Nephron progenitor cell (in vitro differentiated cells): Measurements from ENCODE around the gene BCL3.

Experiments used
- DNase-seq: peaks from one replicate; pipeline ENCODE4 v3.0.0; 2021
- H3K27ac Mint-ChIP-seq: 2 replicates; pipeline ENCODE4 v1.8.0; 2021; ENCODE audit warnings: mild to moderate bottlenecking, moderate library complexity, mixed read lengths
- H3K27me3 Mint-ChIP-seq: 2 replicates; pipeline ENCODE4 v1.8.0; 2021; ENCODE audit warnings: mild to moderate bottlenecking, low read depth, mixed read lengths; ENCODE audit not compliant: poor library complexity
- H3K36me3 Mint-ChIP-seq: 2 replicates; pipeline ENCODE4 v1.8.0; 2021; ENCODE audit warnings: low read depth, mixed read lengths
- H3K4me1 Mint-ChIP-seq: 2 replicates; pipeline ENCODE4 v1.8.0; 2021; ENCODE audit warnings: mixed read lengths
- H3K4me3 Mint-ChIP-seq: 2 replicates; pipeline ENCODE4 v1.8.0; 2021; ENCODE audit warnings: mild to moderate bottlenecking, moderate library complexity, mixed read lengths
- H3K9me3 Mint-ChIP-seq: 2 replicates; pipeline ENCODE4 v1.8.0; 2021; ENCODE audit warnings: mild to moderate bottlenecking, moderate library complexity, mixed read lengths
- TF ChIP-seq, protein P1 (sequence below): fragments of 200-600 bp; sonication (generic); IDR thresholded peaks from 2 replicates; pipeline ENCODE4 v1.5.0; 2021; ENCODE audit warnings: antibody characterized with exemption

The BCL3 gene

DNA sequence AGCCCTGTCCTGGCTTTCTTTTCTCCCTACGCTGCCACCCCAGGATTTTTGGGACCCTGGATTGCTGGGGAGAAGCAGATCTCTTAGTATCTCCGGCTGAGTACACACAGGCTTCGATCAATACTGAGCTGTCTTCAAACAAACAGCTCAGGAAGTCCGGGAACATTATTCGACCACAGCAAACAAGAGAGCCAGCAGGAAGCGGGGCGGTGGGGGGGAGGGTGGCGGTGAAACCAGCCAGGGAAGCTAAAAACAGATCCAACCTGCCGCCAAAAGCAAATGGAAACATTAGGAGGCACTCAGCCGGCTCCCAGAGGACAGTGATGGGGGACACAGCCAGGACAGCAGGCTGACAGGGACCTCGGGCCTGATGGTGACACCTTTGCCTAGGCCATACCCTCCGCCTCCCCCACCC is 48.2 kb downstream of the BCL3 start:
- Mint-ChIP-seq H3K9me3 (no peaks in the 10 kb centered on the region), H3K27me3 (peaks cover 11% of the 10 kb centered on the region), H3K4me1 (peaks cover 47% of the 10 kb centered on the region), H3K4me3 (peak overlapping the region; percentile 35), H3K27ac (peak overlapping the region; percentile 72), H3K36me3 (no peaks in the 10 kb centered on the region)
- no peak for DNase-seq
- TF ChIP-seq, protein P1, sequence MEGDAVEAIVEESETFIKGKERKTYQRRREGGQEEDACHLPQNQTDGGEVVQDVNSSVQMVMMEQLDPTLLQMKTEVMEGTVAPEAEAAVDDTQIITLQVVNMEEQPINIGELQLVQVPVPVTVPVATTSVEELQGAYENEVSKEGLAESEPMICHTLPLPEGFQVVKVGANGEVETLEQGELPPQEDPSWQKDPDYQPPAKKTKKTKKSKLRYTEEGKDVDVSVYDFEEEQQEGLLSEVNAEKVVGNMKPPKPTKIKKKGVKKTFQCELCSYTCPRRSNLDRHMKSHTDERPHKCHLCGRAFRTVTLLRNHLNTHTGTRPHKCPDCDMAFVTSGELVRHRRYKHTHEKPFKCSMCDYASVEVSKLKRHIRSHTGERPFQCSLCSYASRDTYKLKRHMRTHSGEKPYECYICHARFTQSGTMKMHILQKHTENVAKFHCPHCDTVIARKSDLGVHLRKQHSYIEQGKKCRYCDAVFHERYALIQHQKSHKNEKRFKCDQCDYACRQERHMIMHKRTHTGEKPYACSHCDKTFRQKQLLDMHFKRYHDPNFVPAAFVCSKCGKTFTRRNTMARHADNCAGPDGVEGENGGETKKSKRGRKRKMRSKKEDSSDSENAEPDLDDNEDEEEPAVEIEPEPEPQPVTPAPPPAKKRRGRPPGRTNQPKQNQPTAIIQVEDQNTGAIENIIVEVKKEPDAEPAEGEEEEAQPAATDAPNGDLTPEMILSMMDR, result no peak

DNA sequence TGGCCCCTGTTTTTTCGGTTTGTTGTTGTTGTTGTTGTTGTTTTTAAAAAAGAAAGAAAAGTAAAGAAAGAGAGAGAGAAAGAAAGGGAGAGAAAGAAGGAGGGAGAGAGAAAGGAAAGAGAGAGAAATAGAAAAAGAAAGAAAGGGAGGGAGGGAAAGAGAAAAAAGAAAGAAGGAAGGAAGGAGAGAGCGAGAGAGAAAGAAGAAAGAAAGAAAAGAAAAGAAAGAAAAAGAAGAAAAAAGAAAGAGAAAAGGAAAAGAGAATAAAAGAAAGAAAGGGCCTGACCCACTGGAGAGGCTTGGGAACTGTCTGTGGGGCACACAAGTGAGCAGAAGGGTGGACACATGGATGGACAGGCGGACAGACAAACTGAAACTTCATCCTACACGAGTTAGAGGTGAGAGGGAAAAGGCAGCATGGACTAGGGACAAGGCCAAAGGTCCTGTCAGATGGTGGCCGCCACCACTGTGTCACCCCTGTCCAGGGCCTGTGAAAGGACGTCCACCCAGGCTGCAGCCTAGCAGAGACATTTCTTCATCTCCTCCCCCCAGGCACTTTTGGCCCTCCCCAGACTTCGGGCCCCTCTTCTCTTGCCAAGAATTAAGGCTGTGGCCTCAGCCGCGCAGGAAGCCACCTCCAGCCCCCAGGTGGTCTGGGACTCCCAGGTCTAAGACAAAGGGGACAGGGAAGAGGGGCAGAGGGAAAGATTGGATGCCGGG is 51.3 kb downstream of the BCL3 start:
- H3K27ac Mint-ChIP-seq, result peak overlapping the region; percentile 50
- no peaks in the 10 kb centered on the region for H3K9me3 Mint-ChIP-seq
- no peaks in the 10 kb centered on the region for H3K36me3 Mint-ChIP-seq
- DNase-seq, result no peak
- no peak overlapping the region for H3K4me3 Mint-ChIP-seq
- H3K4me1 Mint-ChIP-seq, result peaks cover 36% of the 10 kb centered on the region
- TF ChIP-seq, protein P1, result no peak
- H3K27me3 Mint-ChIP-seq, result peaks cover 22% of the 10 kb centered on the region

DNA sequence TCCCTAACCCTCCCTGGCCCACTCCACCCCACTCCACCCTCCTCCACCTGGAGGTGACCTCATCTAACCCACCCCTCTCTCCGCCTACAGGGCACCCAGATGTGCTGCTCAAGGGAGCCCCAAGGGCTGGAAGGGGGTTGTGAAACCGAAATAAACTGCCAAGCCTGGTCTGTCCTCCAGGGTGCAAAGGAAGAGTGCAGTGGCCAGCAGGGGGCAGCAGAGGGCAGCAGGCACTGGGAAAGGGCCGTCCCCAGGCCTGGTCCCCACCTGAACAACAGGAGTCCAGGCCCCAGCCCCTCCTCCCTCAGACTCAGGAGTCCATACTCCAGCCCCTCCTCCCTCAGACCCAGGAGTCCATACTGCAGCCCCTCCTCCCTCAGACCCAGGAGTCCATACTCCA is 52.0 kb downstream of the BCL3 start:
- DNase-seq, result peak; percentile 97
- TF ChIP-seq, protein P1, result peak; percentile 90
- Mint-ChIP-seq H3K4me3 (no peak overlapping the region), H3K9me3 (no peaks in the 10 kb centered on the region), H3K36me3 (no peaks in the 10 kb centered on the region), H3K27ac (no peak overlapping the region), H3K4me1 (peaks cover 35% of the 10 kb centered on the region), H3K27me3 (peaks cover 25% of the 10 kb centered on the region)

DNA sequence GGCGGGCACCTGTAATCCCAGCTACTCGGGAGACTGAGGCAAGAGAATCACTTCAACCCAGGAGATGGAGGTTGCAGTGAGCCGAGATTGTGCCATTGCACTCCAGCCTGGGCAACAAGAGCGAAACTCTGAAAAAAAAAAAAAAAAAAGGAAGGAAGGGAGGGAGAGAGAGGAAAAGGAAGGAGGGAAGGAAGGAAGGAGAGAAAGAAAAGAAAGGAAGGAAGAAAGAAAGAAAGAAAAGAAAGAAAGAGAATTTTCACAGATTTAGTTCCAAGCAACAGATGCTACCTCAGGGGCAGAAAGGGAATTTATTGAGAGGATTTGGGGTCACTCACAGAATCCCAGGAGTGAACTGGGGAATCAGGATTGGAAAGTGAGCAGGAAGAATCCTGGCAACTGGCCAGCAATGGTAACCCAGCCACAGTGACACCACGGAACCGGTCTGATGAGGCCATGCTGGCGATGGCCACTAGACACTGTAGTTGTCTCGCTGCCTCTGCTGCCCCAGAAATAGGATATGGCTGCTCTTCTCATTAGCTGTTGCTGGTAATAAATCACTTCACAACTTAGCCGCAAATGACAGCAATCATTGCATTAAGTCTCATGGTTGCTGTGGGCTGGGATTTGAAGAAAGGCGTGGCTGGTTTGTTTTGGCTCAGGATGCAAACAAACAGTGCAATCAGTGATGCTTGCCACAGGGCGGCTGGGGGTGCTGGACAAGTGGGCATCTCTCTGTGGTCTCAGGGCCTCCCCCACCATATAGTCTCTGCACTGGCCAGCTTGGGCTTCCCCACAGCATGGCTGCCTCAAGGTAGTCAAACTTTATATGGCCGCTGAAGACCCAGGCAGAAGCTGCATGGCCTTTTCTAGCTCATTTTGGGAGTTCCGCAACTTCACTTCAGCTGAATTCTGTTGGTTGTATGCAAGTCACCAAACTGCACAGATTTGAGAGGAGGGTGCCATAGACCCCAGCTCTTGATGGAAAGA is 55.2 kb downstream of the BCL3 start:
- Mint-ChIP-seq H3K27me3 (peaks cover 31% of the 10 kb centered on the region), H3K36me3 (no peaks in the 10 kb centered on the region), H3K4me3 (no peak overlapping the region), H3K9me3 (no peaks in the 10 kb centered on the region), H3K4me1 (peaks cover 40% of the 10 kb centered on the region), H3K27ac (no peak overlapping the region)
- TF ChIP-seq, protein P1, result no peak
- no peak for DNase-seq

DNA sequence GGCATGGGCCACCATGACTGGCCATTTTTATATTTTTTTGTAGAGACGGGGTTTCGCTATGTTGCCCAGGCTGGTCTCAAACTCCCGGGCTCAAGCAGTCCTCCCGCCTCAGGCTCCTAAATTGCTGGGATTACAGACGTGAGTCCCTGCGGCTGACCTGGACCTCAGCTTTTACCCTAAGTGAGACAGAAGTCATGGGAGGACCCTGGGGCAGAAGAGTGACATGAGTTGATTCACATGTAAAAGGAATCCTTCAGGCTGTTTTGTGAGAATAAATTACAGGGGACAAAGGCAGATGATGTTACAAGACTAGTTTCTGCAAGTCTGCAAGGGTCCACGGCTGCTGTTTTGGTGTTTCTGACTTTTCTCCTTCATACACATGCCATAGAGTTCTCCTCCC is 57.8 kb downstream of the BCL3 start:
- Mint-ChIP-seq H3K27me3 (peaks cover 35% of the 10 kb centered on the region), H3K4me3 (no peak overlapping the region), H3K9me3 (no peaks in the 10 kb centered on the region), H3K36me3 (no peaks in the 10 kb centered on the region), H3K4me1 (peaks cover 53% of the 10 kb centered on the region), H3K27ac (no peak overlapping the region)
- TF ChIP-seq, protein P1, result no peak
- no peak for DNase-seq
